IPS DF 19.7 (cell line): ENCODE measurements around the gene RNF166.

ENCODE experiments used
- DNase-seq: peaks from one replicate; pipeline ENCODE4 v3.0.0-alpha.2; 2013; ENCODE audit warnings: low read depth, low spot score

The RNF166 gene

GRCh38 chr16:88706965-88707826 lies 988 bp upstream of the RNF166 start:
- no peak for DNase-seq

- DNase-seq: no peak
Observed at GRCh38 chr16:88705801-88706228, 393 bp downstream of the RNF166 start.

GRCh38 chr16:88705076-88705684 lies 1.0 kb downstream of the RNF166 start:
- DNase-seq: no peak

GRCh38 chr16:88703486-88704309 lies 2.5 kb downstream of the RNF166 start:
- DNase-seq: no peak

- DNase-seq: no peak
Observed at GRCh38 chr16:88702371-88703210, 3.6 kb downstream of the RNF166 start.

- no peak for DNase-seq
Observed at GRCh38 chr16:88701581-88702370, 4.4 kb downstream of the RNF166 start.

- no peak for DNase-seq
Observed at GRCh38 chr16:88700636-88701482, 5.3 kb downstream of the RNF166 start.

GRCh38 chr16:88700322-88700635 lies 5.9 kb downstream of the RNF166 start:
- no peak for DNase-seq

GRCh38 chr16:88699180-88699579 lies 7.0 kb downstream of the RNF166 start:
- no peak for DNase-seq

- no peak for DNase-seq
Observed at GRCh38 chr16:88698646-88699045, 7.6 kb downstream of the RNF166 start.

- no peak for DNase-seq
Observed at GRCh38 chr16:88697831-88698615, 8.2 kb downstream of the RNF166 start.

GRCh38 chr16:88697116-88697830 lies 8.9 kb downstream of the RNF166 start:
- no peak for DNase-seq

GRCh38 chr16:88696441-88696840 lies 9.8 kb downstream of the RNF166 start:
- no peak for DNase-seq

- no peak for DNase-seq
Observed at GRCh38 chr16:88695753-88696152, 10.5 kb downstream of the RNF166 start.

GRCh38 chr16:88695218-88695617 lies 11.0 kb downstream of the RNF166 start:
- no peak for DNase-seq

GRCh38 chr16:88694221-88695087 lies 11.8 kb downstream of the RNF166 start:
- no peak for DNase-seq

GRCh38 chr16:88693420-88694177 lies 12.6 kb downstream of the RNF166 start:
- DNase-seq: no peak
